NOMO-1 (cell line): ENCODE data around the gene DNAJB2.
"Not testable (repeated sequence)": the region's sequence is repeated elsewhere in the genome, so short reads cannot be mapped to it uniquely, and the experiment has no call there.

Source experiments
- DNase-seq, 2 experiments: peaks; one replicate each; lab custom pipeline; 2025; ENCODE audit not compliant: unreplicated experiment in 2 of 2; lab: John Stamatoyannopoulos, UW

The DNAJB2 gene

DNA sequence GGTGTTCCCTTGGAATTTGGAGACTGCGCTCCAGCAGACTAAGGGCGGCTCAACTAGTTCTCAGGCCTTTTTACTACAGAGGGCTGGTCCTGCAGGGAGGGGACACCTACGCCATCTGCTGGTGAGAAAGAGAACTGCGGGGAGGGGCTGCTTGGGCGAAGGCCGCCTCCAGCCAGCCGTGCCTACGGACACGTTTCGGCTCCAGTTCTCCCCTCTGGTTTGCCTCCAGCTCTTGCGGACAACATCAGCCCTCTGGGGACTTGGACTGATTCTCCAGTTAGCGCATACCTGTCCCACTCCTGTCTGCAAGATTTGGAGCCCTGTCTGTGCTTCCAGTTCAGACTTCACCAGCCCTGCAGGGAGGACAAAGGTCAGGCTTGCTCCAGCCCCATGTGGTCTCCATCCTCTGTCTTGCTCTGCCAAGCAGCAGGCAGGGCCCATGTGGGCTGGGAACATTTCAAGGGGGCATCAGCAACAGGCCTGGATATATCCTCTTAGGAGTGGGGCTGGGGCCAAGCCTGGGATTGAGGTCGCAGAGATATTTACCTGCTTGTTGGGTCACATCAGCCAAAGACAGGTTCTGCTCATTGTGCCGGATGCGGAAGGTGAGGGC is 19.7 kb downstream of the DNAJB2 start:
- DNase-seq: peak; percentile 61 to 78

GRCh38 chr2:219299372-219299760 is 20.2 kb downstream of the DNAJB2 start:
- DNase-seq: no peak

DNA sequence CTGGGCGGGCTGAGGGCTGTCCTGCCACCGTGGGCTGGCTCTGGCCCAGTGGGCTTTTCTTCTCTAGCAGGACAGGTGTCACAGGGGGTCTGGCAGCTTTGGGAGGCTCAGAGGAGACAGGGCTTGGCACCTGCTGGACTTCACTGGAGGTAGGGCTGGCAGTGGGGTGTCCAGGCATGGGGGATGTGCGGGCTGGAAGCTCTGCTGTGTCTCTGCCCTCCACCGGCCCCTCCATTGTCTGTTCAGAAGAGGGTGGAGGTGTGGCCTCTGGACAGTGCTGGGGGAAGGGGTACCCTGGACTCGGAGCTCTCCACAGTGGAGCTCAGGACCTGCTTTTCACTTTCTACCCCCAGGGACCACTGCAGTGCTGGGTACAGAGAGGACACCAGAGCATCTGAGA is 20.9 kb downstream of the DNAJB2 start:
- no peak for DNase-seq

- DNase-seq: no peak
These were observed 23.3 kb downstream of the DNAJB2 start for GRCh38 chr2:219302412-219302968.

GRCh38 chr2:219304223-219304622 is 25.1 kb downstream of the DNAJB2 start:
- DNase-seq: no peak

DNA sequence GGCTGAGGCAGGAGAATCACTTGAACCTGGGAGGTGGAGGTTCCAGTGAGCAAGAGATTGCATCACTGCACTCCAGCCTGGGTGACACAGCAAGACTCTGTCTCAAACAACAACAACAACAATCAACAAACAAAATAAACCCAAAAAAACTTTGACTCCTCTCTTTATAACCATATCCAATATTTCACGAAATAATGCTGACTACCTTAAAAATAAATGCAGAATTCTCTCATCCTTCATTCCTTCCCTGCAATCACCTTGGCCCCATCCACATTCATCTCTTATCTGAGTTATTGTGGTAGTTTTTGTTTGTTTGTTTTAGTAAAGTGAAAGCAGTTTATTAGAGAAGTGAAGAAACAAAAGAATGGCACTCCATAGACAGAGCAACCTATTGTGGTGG is 26.9 kb downstream of the DNAJB2 start:
- no peak for DNase-seq

DNA sequence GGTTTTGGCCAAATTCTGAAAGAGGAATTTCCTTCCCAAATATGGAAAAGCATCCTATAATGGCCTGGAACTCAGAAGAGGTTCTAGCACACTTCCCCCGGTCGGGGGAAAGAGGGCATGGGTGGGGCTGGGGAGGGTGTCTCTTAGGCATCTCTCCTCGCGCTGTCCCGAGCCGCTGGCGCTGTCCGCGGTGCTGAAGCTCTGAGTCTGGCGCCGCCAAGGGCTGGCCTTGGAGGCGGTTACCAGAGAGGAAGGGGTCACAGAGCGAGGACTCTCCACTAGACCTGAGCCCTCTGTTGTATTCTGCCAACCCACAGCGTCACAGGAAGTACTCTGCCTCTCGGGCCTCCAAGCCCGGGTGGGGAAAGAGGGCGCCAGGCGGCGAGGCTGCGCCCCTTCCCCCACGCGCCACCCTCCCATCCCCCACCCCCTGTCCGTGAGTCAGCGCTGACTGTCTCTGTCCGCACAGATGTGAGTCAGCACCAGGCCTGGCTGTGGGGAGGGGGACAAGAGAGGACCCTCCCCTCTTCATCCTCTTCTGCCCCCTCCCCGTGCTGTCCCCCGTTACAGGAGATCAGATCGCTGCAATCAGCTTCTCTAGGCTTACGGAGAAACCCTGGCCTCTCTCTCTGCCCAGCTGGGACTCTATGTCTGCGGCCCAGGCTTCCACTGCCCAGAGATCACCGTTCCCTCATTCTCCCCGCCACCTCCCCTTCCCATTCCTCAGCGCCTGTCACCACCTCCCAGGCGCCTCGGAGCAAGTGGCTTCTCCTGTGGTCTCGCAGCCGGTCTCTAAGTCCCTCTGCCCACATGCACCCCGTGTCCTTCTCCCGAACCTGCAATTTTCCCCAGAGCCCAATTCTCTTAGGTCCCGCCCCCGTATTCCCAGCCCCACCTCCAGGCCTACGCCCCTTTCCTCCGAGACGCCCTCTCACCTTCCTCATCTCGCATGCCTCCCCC is 29.3 kb downstream of the DNAJB2 start:
- DNase-seq: peak; percentile 60 to 61

DNA sequence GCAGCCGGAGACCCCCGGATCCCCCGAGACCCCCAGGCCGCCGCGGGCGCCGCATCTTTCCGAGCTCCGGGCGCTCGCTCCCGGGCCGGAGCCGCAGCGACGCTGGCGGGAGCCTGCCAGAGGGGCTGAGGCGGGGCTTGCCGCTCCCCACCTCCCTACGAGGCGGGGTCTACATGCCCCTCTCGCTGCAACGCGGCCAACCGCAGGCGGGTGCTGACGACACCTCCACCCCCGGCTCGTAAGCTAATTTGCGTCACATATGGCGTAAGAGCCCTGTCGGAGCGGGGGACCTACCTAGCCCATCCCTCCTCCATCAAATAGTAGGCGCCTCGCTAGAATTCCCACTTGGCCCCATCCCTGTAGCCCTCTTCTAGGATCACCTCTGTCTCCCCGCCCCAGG is 30.1 kb downstream of the DNAJB2 start, which contains the start of gene PTPRN:
PTPRN (minus strand) TSS at position 124 of the 400 bp plus-strand sequence; CDS start at position 55, 69 bp downstream.
- DNase-seq: no peak

DNA sequence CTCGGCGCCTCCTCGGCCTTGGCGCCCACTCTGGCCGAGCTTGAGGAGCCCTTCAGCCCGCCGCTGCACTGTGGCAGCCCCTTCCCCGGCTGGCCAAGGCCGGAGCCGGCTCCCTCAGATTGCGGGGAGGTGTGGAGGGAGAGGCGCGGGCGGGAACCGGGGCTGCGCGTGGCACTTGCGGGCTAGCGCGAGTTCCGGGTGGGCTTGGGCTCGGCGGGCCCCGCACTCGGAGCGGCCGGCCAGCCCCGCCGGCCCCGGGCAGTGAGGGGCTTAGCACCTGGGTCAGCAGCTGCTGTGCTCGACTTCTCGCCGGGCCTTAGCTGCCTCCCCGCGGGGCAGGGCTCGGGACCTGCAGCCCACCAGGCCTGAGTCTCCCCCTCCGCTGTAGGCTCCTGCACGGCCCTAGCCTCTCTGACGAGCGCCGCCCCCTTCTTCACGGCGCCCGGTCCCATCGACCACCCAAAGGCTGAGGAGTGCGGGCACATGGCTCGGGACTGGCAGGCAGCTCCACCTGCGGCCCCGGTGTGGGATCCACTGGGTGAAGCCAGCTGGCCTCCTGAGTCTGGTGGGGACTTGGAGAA is 33.6 kb downstream of the DNAJB2 start:
- not testable (repeated sequence) for DNase-seq

GRCh38 chr2:219314804-219315468 is 35.8 kb downstream of the DNAJB2 start:
- no peak for DNase-seq

- no peak for DNase-seq
These were observed 44.3 kb downstream of the DNAJB2 start for GRCh38 chr2:219323434-219323833.

DNA sequence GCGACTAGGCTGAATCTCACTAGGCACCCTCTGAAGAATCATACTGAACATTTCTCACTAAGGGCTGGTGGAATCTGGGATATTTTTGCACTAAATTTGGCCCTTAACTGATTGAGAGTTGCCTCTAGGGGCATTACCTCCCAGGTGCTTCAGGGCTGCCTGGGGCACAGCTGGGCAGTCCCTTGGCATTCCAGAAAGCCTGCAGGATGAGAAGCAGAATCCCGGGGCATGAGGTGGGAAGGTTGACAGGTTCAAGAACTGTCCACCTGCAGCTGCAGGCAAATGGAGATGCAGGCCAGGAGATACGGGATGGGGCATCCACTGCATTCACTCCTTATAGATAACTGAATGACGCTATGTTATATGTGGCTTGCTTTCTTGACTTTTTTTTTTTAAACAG is 46.0 kb downstream of the DNAJB2 start:
- DNase-seq: no peak

DNA sequence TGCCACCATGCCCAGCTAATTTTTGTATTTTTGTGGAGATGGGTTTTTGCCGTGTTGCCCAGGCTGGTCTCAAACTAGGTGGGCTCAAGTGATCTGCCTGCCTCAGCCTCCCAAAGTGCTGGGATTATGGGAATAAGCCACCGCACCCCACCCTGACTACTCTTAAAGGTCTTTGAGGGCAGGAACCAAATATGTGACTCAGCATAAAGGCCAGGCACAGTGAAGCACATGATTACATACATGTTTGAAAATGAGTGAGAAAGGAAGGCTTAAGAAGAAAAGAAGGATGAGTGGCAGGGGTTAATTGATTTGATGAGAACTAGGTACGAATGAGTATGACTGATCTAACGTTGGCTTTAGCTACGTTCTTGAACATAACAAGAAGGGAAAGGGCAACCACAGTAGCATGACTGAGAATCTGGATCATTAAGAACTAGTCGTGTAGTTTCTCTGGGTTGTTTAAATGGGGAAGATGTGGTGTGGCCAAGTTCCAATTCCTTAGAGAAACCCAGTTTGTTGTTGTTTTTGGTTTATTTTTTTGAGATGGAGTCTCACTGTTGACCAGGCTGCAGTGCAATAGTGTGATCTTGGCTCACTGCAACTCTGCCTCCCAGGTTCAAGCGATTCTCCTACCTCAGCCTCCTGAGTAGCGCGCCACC is 46.6 kb downstream of the DNAJB2 start:
- DNase-seq: no peak

- DNase-seq: no peak
These were observed 48.6 kb downstream of the DNAJB2 start for GRCh38 chr2:219327719-219328118.

DNA sequence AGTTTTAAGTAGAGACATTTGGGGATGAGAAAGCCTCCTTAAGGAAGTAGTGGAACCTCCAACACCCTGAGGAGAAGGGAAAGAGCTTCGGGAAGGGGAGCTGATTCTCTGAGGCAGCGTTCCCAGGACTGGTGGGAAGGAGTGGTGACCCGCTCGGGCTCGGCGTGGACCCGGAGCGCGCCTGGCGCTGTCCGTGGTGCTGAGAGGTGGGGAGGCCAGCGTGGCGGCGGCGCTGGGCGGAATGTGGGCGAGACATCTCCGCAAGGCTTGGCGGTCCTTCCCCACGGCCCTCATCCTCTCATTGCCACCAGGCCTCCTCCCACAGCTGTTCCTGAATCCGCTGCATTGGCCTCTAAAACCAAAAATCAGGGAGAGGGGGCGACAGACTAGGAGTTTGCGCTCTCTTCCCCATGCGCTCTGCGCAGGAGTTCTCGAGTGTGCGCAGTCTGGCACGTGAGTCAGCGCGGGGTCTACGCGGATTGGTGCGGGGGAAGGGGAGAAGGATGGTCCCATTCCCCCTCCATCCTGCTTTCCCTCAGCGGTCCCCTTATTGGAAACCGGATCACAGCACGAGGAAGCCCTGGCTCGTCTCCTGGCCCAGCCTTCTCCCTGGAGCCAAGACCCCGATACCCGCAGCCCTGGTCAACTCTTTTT is 52.5 kb downstream of the DNAJB2 start:
- no peak for DNase-seq

- no peak for DNase-seq
These were observed 53.4 kb downstream of the DNAJB2 start, which contains the start of gene RESP18 for GRCh38 chr2:219332542-219332941. Gene RESP18 (minus strand): TSS chr2:219332744.

- DNase-seq: no peak
These were observed 54.9 kb downstream of the DNAJB2 start for GRCh38 chr2:219334076-219334475.

DNA sequence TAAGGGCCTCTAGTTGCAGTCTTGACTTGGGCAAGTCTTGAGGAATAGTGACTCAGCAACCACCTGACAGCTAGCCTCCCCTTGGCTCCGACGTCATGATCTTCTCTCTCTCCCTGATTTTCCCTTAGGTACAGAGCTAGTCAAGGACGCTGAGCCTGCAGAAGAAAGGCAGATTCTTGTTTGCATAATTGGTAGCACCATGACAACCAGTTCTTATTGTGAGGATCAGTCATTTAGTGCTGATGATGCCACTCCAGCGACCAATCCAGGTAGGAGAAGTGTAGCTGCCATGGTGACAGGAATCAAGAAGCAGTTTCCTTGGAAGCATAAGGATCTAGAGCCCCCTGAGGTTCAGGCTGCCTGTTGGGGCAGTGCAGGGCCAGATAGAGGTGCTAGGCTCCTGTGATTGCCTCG is 56.2 kb downstream of the DNAJB2 start:
- DNase-seq: no peak
